ENCODE data around the gene VTI1A. TPM values are rescaled to one million over a fixed set of nuclear protein-coding genes. Genes with fewer than 3 reads are reported as not detected.

The VTI1A gene
- total and polyA plus RNA-seq, 12 donors: 5.2 to 64.1 (median 22.0) TPM

- no peaks in the 10 kb centered on the region for H3K27me3 ChIP-seq
- no peak overlapping the region for H3K4me3 ChIP-seq
- no peaks in the 10 kb centered on the region for H3K9me3 ChIP-seq (replicated peaks in 1 of 3)
- TF ChIP-seq CTCF (IDR thresholded peaks at IDR 0.05): no peak
- no peak for TF ChIP-seq POLR2A (IDR thresholded peaks at IDR 0.05)
- H3K4me1 ChIP-seq (replicated peaks in 1 of 2): peaks cover 0 to 5% of the 10 kb centered on the region in 2 donors
- intact Hi-C loops (cut with DNase I): no loop called here
- WGBS, 4 donors: 73 to 80% (median 78%) methylated on average over 11 of the region's 11 CpGs
- DNase-seq: no peak
- H3K27ac ChIP-seq: no peak overlapping the region
- no peaks in the 10 kb centered on the region for H3K36me3 ChIP-seq (replicated peaks in 1 of 2)
Measured at GRCh38 chr10:112835217-112835715, 388.3 kb downstream of the VTI1A start.

- Histone ChIP-seq H3K36me3 (replicated peaks in 1 of 2) (no peaks in the 10 kb centered on the region), H3K9me3 (replicated peaks in 1 of 3) (no peaks in the 10 kb centered on the region), H3K4me3 (no peak overlapping the region), H3K27me3 (no peaks in the 10 kb centered on the region), H3K4me1 (replicated peaks in 1 of 2) (peaks cover 0 to 5% of the 10 kb centered on the region in 2 donors), H3K27ac (peak overlapping the region in 1 of 5 donors; percentile 61)
- no peak for TF ChIP-seq POLR2A (IDR thresholded peaks at IDR 0.05)
- TF ChIP-seq CTCF (IDR thresholded peaks at IDR 0.05): no peak
- DNase-seq: peak in 6 of 7 donors; percentile 25 to 69 (median 48)
- intact Hi-C loops (cut with DNase I): no loop called here
- WGBS, 4 donors: 59 to 65% (median 64%) methylated on average over 7 of the region's 7 CpGs
Measured at GRCh38 chr10:112835944-112836451, 389.0 kb downstream of the VTI1A start.

- no peak overlapping the region for H3K4me3 ChIP-seq
- H3K4me1 ChIP-seq (replicated peaks in 1 of 2): peaks cover 0 to 8% of the 10 kb centered on the region in 2 donors
- DNase-seq: no peak
- no peaks in the 10 kb centered on the region for H3K9me3 ChIP-seq (replicated peaks in 1 of 3)
- intact Hi-C loops (cut with DNase I): no loop called here
- 78 to 85% (median 81%) methylated on average over 9 to 15 of the region's 15 CpGs for WGBS, 4 donors
- H3K27me3 ChIP-seq: no peaks in the 10 kb centered on the region
- H3K27ac ChIP-seq: no peak overlapping the region
- no peaks in the 10 kb centered on the region for H3K36me3 ChIP-seq (replicated peaks in 1 of 2)
- no peak for TF ChIP-seq CTCF (IDR thresholded peaks at IDR 0.05)
Measured at GRCh38 chr10:112838784-112839481, 391.9 kb downstream of the VTI1A start.

GRCh38 chr10:112839928-112840654, 393.1 kb downstream of the VTI1A start:
- WGBS, 4 donors: 95 to 98% (median 96%) methylated on average over 4 to 5 of the region's 5 CpGs
- no peaks in the 10 kb centered on the region for H3K9me3 ChIP-seq (replicated peaks in 1 of 3)
- intact Hi-C loops (cut with DNase I): no loop called here
- DNase-seq: no peak
- no peaks in the 10 kb centered on the region for H3K27me3 ChIP-seq
- peaks cover 0 to 14% of the 10 kb centered on the region in 2 donors for H3K4me1 ChIP-seq (replicated peaks in 1 of 2)
- H3K36me3 ChIP-seq (replicated peaks in 1 of 2): no peaks in the 10 kb centered on the region
- no peak overlapping the region for H3K4me3 ChIP-seq
- no peak for TF ChIP-seq POLR2A (IDR thresholded peaks at IDR 0.05)
- TF ChIP-seq CTCF (IDR thresholded peaks at IDR 0.05): no peak
- no peak overlapping the region for H3K27ac ChIP-seq

Data from adrenal gland (tissue), 12 donors.